PC-3 (cell line): ENCODE measurements around the gene TTF1. TPM values are rescaled to one million over a fixed set of nuclear protein-coding genes. Genes with fewer than 3 reads are reported as not detected.

Experiments
- ATAC-seq: fragments of 200-7000 bp; cut with Tn5 transposase; 2 replicates; pipeline ENCODE4 v1.9.1; 2020; ENCODE audit warnings: mild to moderate bottlenecking, moderate library complexity
- BruUV-seq: library from RNA; stranded (reverse); fragments of 400-500 nt; replicated peaks from 2 replicates; lab custom pipeline; 2021; lab: Mats Ljungman, UMichigan
- CTCF ChIA-PET: fragments of 300-600 bp; sonication (Branson Sonifier 250); formaldehyde crosslinking; loops from one replicate; lab custom pipeline; 2022; ENCODE audit warnings: antibody characterized with exemption; lab: Charles Lee
- POLR2A ChIA-PET: fragments of 300-600 bp; sonication (Branson Sonifier 250); formaldehyde crosslinking; loops from one replicate; lab custom pipeline; 2022; ENCODE audit warnings: antibody characterized with exemption; ENCODE audit not compliant: unreplicated experiment; lab: Charles Lee
- DNase-seq: peaks from one replicate; pipeline ENCODE4 v3.0.0-alpha.2; 2015
- H2AFZ ChIP-seq: fragments of 300-600 bp; sonication (generic); 2 replicates; pipeline ENCODE4 v1.6.0; 2016; ENCODE audit warnings: antibody characterized with exemption, low read length
- H3F3A ChIP-seq: fragments of 300-600 bp; sonication (generic); one replicate; pipeline ENCODE4 v1.6.0; 2017; ENCODE audit warnings: antibody characterized with exemption, low read length, control low read depth, mild to moderate bottlenecking; ENCODE audit not compliant: unreplicated experiment
- H3K27ac ChIP-seq: fragments of 300-600 bp; sonication (generic); 2 replicates; pipeline ENCODE4 v1.5.1; 2016; ENCODE audit warnings: mild to moderate bottlenecking, low read length
- H3K27me3 ChIP-seq: fragments of 300-600 bp; sonication (generic); 2 replicates; pipeline ENCODE4 v1.6.1; 2016; ENCODE audit warnings: low read length, mixed read lengths
- H3K36me3 ChIP-seq: fragments of 300-600 bp; sonication (generic); 2 replicates; pipeline ENCODE4 v1.6.1; 2016; ENCODE audit warnings: low read depth, mixed run types, low read length, mixed read lengths
- H3K4me1 ChIP-seq: fragments of 300-600 bp; sonication (generic); 2 replicates; pipeline ENCODE4 v1.5.1; 2016; ENCODE audit warnings: low read length; ENCODE audit not compliant: insufficient read depth
- H3K4me2 ChIP-seq: fragments of 300-600 bp; sonication (generic); 2 replicates; pipeline ENCODE4 v1.6.0; 2016; ENCODE audit warnings: low read length
- H3K4me3 ChIP-seq: fragments of 300-600 bp; sonication (generic); 2 replicates; pipeline ENCODE4 v1.5.1; 2016; ENCODE audit warnings: mild to moderate bottlenecking, low read length, mixed read lengths
- H3K79me2 ChIP-seq: fragments of 300-600 bp; sonication (generic); 2 replicates; pipeline ENCODE4 v1.6.1; 2017; ENCODE audit warnings: low read length, mixed read lengths
- H3K9ac ChIP-seq: fragments of 300-600 bp; sonication (generic); 2 replicates; pipeline ENCODE4 v1.6.0; 2016; ENCODE audit warnings: mild to moderate bottlenecking, low read length
- H3K9me2 ChIP-seq: fragments of 300-600 bp; sonication (generic); replicated peaks from 2 replicates; pipeline ENCODE4 v1.6.1; 2016; ENCODE audit warnings: mixed run types, low read length, mixed read lengths
- H3K9me3 ChIP-seq: fragments of 300-600 bp; sonication (generic); 2 replicates; pipeline ENCODE4 v1.6.1; 2016; ENCODE audit warnings: low read length, mixed read lengths
- H4K20me1 ChIP-seq: fragments of 300-600 bp; sonication (generic); 2 replicates; pipeline ENCODE4 v1.6.1; 2016; ENCODE audit warnings: low read length, mixed read lengths
- EZH2 ChIP-seq: fragments of 300-600 bp; sonication (generic); IDR thresholded peaks from one replicate; pipeline ENCODE4 v1.6.1; 2017; ENCODE audit warnings: antibody characterized with exemption, mild to moderate bottlenecking, low read length; ENCODE audit not compliant: unreplicated experiment
- EZH2phosphoT487 ChIP-seq: fragments of 300-600 bp; sonication (generic); IDR thresholded peaks from 2 replicates; pipeline ENCODE4 v1.6.1; 2018; ENCODE audit warnings: mild to moderate bottlenecking, antibody characterized with exemption, low read length, borderline replicate concordance
- intact Hi-C: fragments of 100-400 bp; cut with micrococcal nuclease; formaldehyde crosslinking; loops from 2 replicates; pipeline ENCODE4 v1.9.0; 2023
- total RNA-seq: library from RNA; depleted of rRNA; stranded (reverse); fragments of >200 nt; gene quantifications from 2 replicates; pipeline ENCODE4 v1.2.3, GENCODE V29; 2014
- TF ChIP-seq, protein P1 (sequence below): fragments of 300-600 bp; sonication (generic); conservative IDR thresholded peaks from 2 replicates; pipeline ENCODE4 v1.5.1; 2017; ENCODE audit warnings: antibody characterized with exemption, low read depth, mild to moderate bottlenecking, low read length

The TTF1 gene
- total RNA-seq, 1 experiment from 2014 or later: 9.6 TPM

DNA sequence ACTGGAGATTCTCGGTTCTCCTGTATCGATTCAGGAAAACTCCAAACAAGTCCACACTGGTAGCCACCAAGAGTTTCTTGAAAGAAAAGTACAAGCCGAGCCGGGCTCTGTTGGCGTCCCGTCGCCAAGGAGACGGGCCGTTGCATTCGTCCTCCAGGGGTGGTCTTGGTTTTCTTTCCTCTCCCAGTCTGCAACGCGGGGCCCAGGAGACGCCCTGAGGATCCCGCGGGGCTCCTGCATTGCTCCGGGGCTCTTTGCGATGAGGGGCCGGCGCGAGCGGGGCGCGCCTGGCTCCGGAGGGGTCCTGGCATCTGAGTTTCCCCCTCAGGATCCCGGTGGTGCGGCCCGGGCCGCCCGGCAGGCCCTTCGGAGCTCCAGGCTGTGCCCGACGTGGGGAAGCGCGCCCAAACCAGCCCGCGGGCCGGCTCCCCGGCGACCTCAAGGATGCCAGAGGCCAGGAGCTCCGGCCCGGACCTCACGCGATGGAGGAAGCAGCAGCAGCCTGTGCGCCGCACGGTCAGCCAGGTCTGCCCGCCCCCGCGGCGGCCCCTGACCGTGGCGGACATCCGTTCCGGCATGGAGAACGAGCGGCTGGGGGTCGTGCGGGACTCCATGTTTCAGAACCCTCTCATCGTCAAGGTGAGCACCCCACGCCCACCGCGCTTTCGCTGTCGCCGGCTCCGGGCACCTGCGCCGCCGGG lies 3.3 kb upstream of the TTF1 start, which contains the start of gene CFAP77:
TSS of gene CFAP77 (plus strand) at position 384 of the 701 bp plus-strand sequence. CDS start at position 445, 61 bp downstream.
- Histone ChIP-seq H3F3A (no peaks in the 10 kb centered on the region), H3K9ac (peak within 1 kb of the TSS; percentile 62), H3K36me3 (no peaks in the 10 kb centered on the region), H3K4me1 (peaks cover 17% of the 10 kb centered on the region), H3K9me3 (no peaks in the 10 kb centered on the region), H3K79me2 (peaks cover 17% of the 10 kb centered on the region), H4K20me1 (no peaks in the 10 kb centered on the region), H2AFZ (peak within 1 kb of the TSS; percentile 91), H3K27me3 (peaks cover 23% of the 10 kb centered on the region), H3K4me3 (peak within 1 kb of the TSS; percentile 63), H3K9me2 (no peaks in the 10 kb centered on the region), H3K27ac (no peak within 1 kb of the TSS), H3K4me2 (peak within 1 kb of the TSS; percentile 87)
- peak; percentile 60 for ATAC-seq
- BruUV-seq: no TSS peak
- peak; percentile 46 for DNase-seq
- POLR2A ChIA-PET: no interaction called here
- intact Hi-C loops: loop anchor here (5.0 kb wide), 1 partner anchor 242 kb away; no protein-coding TSS in a partner anchor
- TF ChIP-seq EZH2phosphoT487 (no peak), EZH2 (no peak)
- TF ChIP-seq, protein P1, sequence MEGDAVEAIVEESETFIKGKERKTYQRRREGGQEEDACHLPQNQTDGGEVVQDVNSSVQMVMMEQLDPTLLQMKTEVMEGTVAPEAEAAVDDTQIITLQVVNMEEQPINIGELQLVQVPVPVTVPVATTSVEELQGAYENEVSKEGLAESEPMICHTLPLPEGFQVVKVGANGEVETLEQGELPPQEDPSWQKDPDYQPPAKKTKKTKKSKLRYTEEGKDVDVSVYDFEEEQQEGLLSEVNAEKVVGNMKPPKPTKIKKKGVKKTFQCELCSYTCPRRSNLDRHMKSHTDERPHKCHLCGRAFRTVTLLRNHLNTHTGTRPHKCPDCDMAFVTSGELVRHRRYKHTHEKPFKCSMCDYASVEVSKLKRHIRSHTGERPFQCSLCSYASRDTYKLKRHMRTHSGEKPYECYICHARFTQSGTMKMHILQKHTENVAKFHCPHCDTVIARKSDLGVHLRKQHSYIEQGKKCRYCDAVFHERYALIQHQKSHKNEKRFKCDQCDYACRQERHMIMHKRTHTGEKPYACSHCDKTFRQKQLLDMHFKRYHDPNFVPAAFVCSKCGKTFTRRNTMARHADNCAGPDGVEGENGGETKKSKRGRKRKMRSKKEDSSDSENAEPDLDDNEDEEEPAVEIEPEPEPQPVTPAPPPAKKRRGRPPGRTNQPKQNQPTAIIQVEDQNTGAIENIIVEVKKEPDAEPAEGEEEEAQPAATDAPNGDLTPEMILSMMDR: no peak
- CTCF ChIA-PET: interaction anchor here (0.6 to 0.7 kb wide), 3 partner anchors 150 to 260 kb away, joined by 3 to 9 read pairs (median 4); partner anchors contain the start of gene GTF3C4

DNA sequence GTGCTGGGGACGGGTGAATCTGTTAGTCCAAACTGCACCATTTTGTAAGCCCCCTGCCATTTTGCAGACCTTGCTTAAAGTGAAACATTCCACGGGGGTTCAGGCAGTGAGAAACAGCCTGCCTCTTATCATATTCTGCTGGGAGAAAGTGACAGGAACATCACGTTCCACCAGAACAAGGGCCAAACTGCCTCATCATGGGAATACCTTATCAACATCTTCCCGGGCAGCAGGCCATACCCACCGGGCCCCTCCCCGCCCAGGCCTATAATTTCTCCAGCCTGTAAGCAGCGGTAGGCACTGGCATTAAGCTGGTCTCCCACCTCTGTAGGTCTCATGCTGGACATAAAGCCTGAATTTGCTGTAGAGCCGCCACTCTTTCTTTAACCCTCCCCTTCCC lies 1.9 kb upstream of the TTF1 start:
- H2AFZ ChIP-seq: no peak overlapping the region
- BruUV-seq: no TSS peak
- DNase-seq: no peak
- ChIA-PET POLR2A (no interaction called here), CTCF (no interaction called here)
- H3F3A ChIP-seq: no peaks in the 10 kb centered on the region
- no peaks in the 10 kb centered on the region for H3K9me2 ChIP-seq
- peaks cover 17% of the 10 kb centered on the region for H3K4me1 ChIP-seq
- H3K9ac ChIP-seq: no peak overlapping the region
- no peak for ATAC-seq
- no peaks in the 10 kb centered on the region for H3K9me3 ChIP-seq
- no peak overlapping the region for H3K4me2 ChIP-seq
- intact Hi-C loops: no loop called here
- H4K20me1 ChIP-seq: no peaks in the 10 kb centered on the region
- H3K4me3 ChIP-seq: no peak overlapping the region
- no peaks in the 10 kb centered on the region for H3K36me3 ChIP-seq
- peaks cover 9% of the 10 kb centered on the region for H3K27me3 ChIP-seq
- peaks cover 29% of the 10 kb centered on the region for H3K79me2 ChIP-seq
- no peak overlapping the region for H3K27ac ChIP-seq
- TF ChIP-seq EZH2phosphoT487 (no peak), EZH2 (no peak)
- TF ChIP-seq, protein P1: no peak

DNA sequence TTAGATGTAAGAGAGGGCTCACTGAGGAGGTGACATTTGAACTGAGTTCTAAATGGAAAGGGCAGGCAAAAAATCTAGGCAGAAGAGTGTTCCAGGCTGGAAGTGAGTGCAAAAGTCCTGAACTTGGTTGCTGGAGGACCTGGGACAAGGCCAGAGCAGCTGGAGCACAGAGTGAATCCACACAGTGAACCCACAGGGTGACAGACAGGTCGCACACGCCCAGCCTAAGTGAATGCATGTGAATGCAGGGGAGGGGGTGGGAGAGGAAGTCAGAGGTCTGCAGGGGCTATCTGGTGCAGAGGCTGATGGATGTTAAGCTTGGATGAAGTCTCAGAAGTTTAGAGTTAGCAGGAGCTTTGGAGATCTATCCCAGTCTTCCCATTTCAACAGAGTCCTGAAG lies 556 bp upstream of the TTF1 start:
- CTCF ChIA-PET: no interaction called here
- POLR2A ChIA-PET: no interaction called here
- DNase-seq (no peak), ATAC-seq (no peak)
- Histone ChIP-seq H3K4me1 (peaks cover 17% of the 10 kb centered on the region), H3F3A (no peaks in the 10 kb centered on the region), H3K79me2 (peaks cover 33% of the 10 kb centered on the region), H2AFZ (peak overlapping the region; percentile 94), H3K9me2 (no peaks in the 10 kb centered on the region), H3K9me3 (no peaks in the 10 kb centered on the region), H3K27me3 (no peaks in the 10 kb centered on the region), H3K27ac (no peak overlapping the region), H3K36me3 (peaks cover 4% of the 10 kb centered on the region; the same call in 1 of the 2 replicates), H3K9ac (no peak overlapping the region; the same call in 1 of the 2 replicates), H3K4me3 (peak overlapping the region; percentile 82; the same call in 1 of the 2 replicates), H3K4me2 (peak overlapping the region; percentile 91), H4K20me1 (no peaks in the 10 kb centered on the region)
- no TSS peak for BruUV-seq
- no peak for TF ChIP-seq EZH2phosphoT487
- TF ChIP-seq, protein P1: no peak
- no peak for TF ChIP-seq EZH2
- intact Hi-C loops: no loop called here
